Upper lobe of right lung (tissue), 1 donor: Measurements from ENCODE around the gene DTNB. TPM values are rescaled to one million over a fixed set of nuclear protein-coding genes. Genes with fewer than 3 reads are reported as not detected.

Experiments
- ATAC-seq: fragments of 200-7000 bp; cut with Tn5 transposase; one replicate; pipeline ENCODE4 v1.9.1; 2020; ENCODE audit warnings: mild to moderate bottlenecking, moderate library complexity
- DNase-seq: peaks from one replicate; pipeline ENCODE4 v3.0.0-alpha.2; 2020
- H3K27ac ChIP-seq: fragments of 200-600 bp; one replicate; pipeline ENCODE4 v1.8.0; 2022
- H3K27me3 ChIP-seq: fragments of 200-600 bp; one replicate; pipeline ENCODE4 v1.8.0; 2022; ENCODE audit warnings: mild to moderate bottlenecking
- H3K36me3 ChIP-seq: fragments of 200-600 bp; one replicate; pipeline ENCODE4 v1.8.0; 2022
- H3K4me1 ChIP-seq: fragments of 200-600 bp; one replicate; pipeline ENCODE4 v1.8.0; 2022
- H3K4me3 ChIP-seq: fragments of 200-600 bp; one replicate; pipeline ENCODE4 v1.8.0; 2022; ENCODE audit warnings: mild to moderate bottlenecking
- H3K9me3 ChIP-seq: fragments of 200-600 bp; one replicate; pipeline ENCODE4 v1.8.0; 2022
- CTCF ChIP-seq: fragments of 200-600 bp; IDR thresholded peaks from one replicate; pipeline ENCODE4 v1.8.0; 2022; ENCODE audit warnings: antibody characterized with exemption
- intact Hi-C: fragments of 100-400 bp; cut with DNase I; formaldehyde crosslinking; loops from one replicate; pipeline ENCODE4 v1.11.0; 2022
- total RNA-seq: library from RNA; stranded (reverse); fragmentation: NEBNext Ultra II Directional; extraction: Animal tissue kit (Norgen Biotek cat#: 25700); gene quantifications from one replicate; pipeline ENCODE4 v1.2.1, GENCODE V29; 2021
- donor health status: DM: no; HTN: yes; CAD: no; lungs with severe emphysema.

The DTNB gene
- total RNA-seq, 1 donor from 2014 or later, result 18.1 TPM

GRCh38 chr2:25623361-25623760 lies 50.0 kb downstream of the DTNB start:
- H3K4me3 ChIP-seq, result no peak overlapping the region
- no peaks in the 10 kb centered on the region for H3K27me3 ChIP-seq
- no peaks in the 10 kb centered on the region for H3K4me1 ChIP-seq
- H3K9me3 ChIP-seq, result no peaks in the 10 kb centered on the region
- ATAC-seq (no peak), DNase-seq (no peak)
- H3K27ac ChIP-seq, result no peak overlapping the region
- intact Hi-C loops, result no loop called here
- no peak for TF ChIP-seq CTCF
- H3K36me3 ChIP-seq, result peaks cover 17% of the 10 kb centered on the region

DNA sequence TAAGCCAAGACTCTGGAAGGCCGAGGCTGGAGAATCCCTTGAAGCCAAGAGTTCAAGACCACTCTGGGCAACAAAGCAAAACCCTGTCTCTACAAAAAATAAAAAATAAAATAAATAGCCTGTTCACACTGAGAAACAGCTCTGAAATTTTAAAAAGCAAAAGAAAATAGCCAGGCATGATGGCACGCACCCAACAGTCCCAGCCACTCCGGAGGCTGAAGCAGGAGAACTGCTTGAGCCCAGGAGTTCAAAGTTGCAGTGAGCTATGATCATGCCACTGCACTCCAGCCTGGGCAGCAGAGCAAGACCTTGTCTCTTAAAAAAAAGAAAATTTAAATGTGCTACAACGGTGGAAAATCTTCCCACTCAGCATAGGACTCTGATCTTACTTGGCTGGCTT lies 52.7 kb downstream of the DTNB start:
- Histone ChIP-seq H3K27me3 (no peaks in the 10 kb centered on the region), H3K9me3 (no peaks in the 10 kb centered on the region), H3K4me1 (no peaks in the 10 kb centered on the region), H3K27ac (no peak overlapping the region), H3K36me3 (peaks cover 11% of the 10 kb centered on the region), H3K4me3 (no peak overlapping the region)
- TF ChIP-seq CTCF, result no peak
- intact Hi-C loops, result no loop called here
- no peak for ATAC-seq
- no peak for DNase-seq

DNA sequence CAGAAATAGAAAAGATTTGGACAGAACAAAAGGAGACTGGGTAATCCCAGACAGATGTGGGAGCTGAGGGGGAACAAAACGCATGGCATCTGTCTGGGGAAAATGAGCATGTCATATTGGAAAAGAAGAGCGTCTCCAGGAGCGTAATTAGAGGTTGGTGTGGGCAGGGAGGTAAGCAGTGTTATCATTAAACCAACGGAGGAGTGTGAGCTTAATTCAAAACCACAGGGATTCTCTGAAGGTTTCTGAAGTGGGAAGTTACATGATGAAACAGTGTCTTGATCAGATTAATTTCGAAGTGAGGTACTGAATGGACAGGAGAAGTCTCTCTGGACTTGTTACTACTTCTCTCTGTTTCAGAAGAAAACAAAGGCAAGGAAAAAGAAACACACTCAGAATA lies 53.3 kb downstream of the DTNB start:
- Histone ChIP-seq H3K9me3 (no peaks in the 10 kb centered on the region), H3K36me3 (peaks cover 11% of the 10 kb centered on the region), H3K27ac (no peak overlapping the region), H3K4me1 (no peaks in the 10 kb centered on the region), H3K27me3 (no peaks in the 10 kb centered on the region), H3K4me3 (no peak overlapping the region)
- intact Hi-C loops, result no loop called here
- TF ChIP-seq CTCF, result no peak
- DNase-seq, result no peak
- no peak for ATAC-seq

DNA sequence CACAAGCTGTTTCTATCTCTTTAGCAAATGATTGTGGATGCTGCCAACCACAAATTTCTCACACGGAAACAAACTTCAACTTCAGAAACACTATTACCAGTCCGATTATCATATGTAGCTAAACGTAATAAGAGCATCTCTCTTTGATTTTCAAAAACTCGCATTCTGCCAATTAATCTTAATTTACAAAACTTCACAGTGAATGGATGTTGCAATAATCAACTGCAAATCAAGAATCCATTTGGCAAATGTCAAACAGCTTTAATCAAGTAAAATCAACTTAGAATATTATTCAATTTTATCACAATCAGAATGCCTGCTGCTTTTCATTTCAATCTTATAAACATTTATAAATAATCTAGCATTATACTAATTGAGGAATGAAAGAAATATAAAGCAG lies 54.2 kb downstream of the DTNB start:
- no peak for ATAC-seq
- intact Hi-C loops, result no loop called here
- TF ChIP-seq CTCF, result no peak
- Histone ChIP-seq H3K27me3 (no peaks in the 10 kb centered on the region), H3K4me1 (no peaks in the 10 kb centered on the region), H3K9me3 (no peaks in the 10 kb centered on the region), H3K4me3 (no peak overlapping the region), H3K36me3 (peaks cover 8% of the 10 kb centered on the region), H3K27ac (no peak overlapping the region)
- no peak for DNase-seq

GRCh38 chr2:25618676-25619075 lies 54.7 kb downstream of the DTNB start:
- Histone ChIP-seq H3K27ac (no peak overlapping the region), H3K27me3 (no peaks in the 10 kb centered on the region), H3K9me3 (no peaks in the 10 kb centered on the region), H3K4me1 (no peaks in the 10 kb centered on the region), H3K36me3 (peaks cover 3% of the 10 kb centered on the region), H3K4me3 (no peak overlapping the region)
- DNase-seq (no peak), ATAC-seq (peak; percentile 49)
- intact Hi-C loops, result no loop called here
- TF ChIP-seq CTCF, result no peak

DNA sequence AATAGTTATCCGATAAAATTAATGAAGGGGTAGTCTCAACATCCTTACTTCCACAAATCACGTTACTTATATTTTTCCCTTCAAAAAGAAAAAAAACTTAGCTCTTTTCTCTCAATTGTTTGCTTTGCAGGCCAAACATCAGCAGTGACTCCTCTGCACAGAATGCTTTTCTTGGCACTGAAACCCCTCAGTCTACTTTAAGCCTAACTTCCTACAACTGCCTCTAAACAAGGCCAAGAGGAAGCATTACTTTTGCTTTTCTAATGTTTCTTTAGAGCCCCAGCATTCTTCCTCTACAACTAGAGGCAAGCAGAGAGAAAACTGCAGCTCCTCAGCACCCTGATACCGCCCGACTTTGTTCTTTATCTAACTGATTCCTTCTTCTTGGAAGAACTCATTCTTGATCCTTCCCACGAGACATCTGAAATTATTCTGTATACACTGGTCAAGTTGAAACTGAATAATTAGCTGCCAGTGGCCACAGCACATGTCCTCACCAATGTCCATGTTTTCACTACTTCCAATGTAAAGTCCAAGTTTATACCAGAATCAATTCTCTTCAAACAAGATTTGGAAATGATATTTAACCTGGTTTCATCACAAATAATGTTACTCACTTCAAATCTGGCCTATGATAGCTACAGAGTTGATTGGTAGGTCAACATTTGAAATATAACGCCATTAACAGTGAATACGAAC lies 55.3 kb downstream of the DTNB start:
- Histone ChIP-seq H3K27ac (no peak overlapping the region), H3K36me3 (no peaks in the 10 kb centered on the region), H3K4me1 (no peaks in the 10 kb centered on the region), H3K27me3 (no peaks in the 10 kb centered on the region), H3K4me3 (no peak overlapping the region), H3K9me3 (no peaks in the 10 kb centered on the region)
- no peak for ATAC-seq
- no peak for DNase-seq
- no peak for TF ChIP-seq CTCF
- intact Hi-C loops, result no loop called here
